HEK293 (cell line): ENCODE measurements around the gene BRIX1.

Experiments
- CTCF ChIA-PET: fragments of 350-600 bp; formaldehyde crosslinking; extraction: SDS; loops from one replicate; lab custom pipeline; 2021; ENCODE audit warnings: antibody characterized with exemption; lab: Yijun Ruan, JAX
- POLR2A ChIA-PET: fragments of 300-600 bp; formaldehyde crosslinking; extraction: SDS; loops from one replicate; lab custom pipeline; 2020; ENCODE audit warnings: antibody characterized with exemption, inconsistent platforms; lab: Yijun Ruan, JAX
- H3K27ac ChIP-seq: fragments of 200-500 bp; sonication (Bioruptor generic); 2 replicates; pipeline ENCODE4 v1.5.1; 2014; ENCODE audit warnings: low read depth, low read length, control low read depth, inconsistent platforms; ENCODE audit errors: extremely low read depth
- H3K36me3 ChIP-seq, 2 experiments: fragments of 200-500 bp in 1 of 2; sonication (Bioruptor generic) in 1 of 2; 1 replicate in 1 of 2; 2 replicates in 1 of 2; pipeline ENCODE4 v1.5.1; 2014 to 2017; ENCODE audit warnings: inconsistent platforms in 2 of 2, low read length in 2 of 2; ENCODE audit not compliant: control insufficient read depth in 2 of 2, insufficient read depth in 1 of 2
- H3K4me1 ChIP-seq: fragments of 200-500 bp; sonication (Bioruptor generic); 2 replicates; pipeline ENCODE4 v1.5.1; 2014; ENCODE audit warnings: mild to moderate bottlenecking, low read length, inconsistent platforms; ENCODE audit not compliant: control insufficient read depth, insufficient read depth
- H3K4me3 ChIP-seq: 2 replicates; pipeline ENCODE4 v1.5.1; 2011; ENCODE audit warnings: low read depth, mild to moderate bottlenecking, control low read depth, low read length, moderate library complexity
- H3K9me3 ChIP-seq: fragments of 200-500 bp; sonication (Bioruptor generic); 2 replicates; pipeline ENCODE4 v1.5.1; 2014; ENCODE audit warnings: low read depth, low read length, inconsistent platforms; ENCODE audit not compliant: control insufficient read depth, insufficient read depth
- HOXC10 ChIP-seq: sonication (generic); formaldehyde crosslinking; IDR thresholded peaks from 2 replicates; pipeline ENCODE4 v1.8.1; 2023; ENCODE audit warnings: mild to moderate bottlenecking, missing genetic modification reagents
- TRIM28 ChIP-seq: IDR thresholded peaks from 2 replicates; pipeline ENCODE4 v1.6.1; 2011; ENCODE audit warnings: low read length, control low read depth, borderline replicate concordance
- YY2 ChIP-seq: fragments of 450-650 bp; formaldehyde crosslinking; IDR thresholded peaks from 2 replicates; pipeline ENCODE4 v1.5.1; 2016; ENCODE audit warnings: missing biosample characterization, missing genetic modification characterization
- ZBTB17 ChIP-seq: fragments of 450-650 bp; formaldehyde crosslinking; IDR thresholded peaks from 2 replicates; pipeline ENCODE4 v1.5.1; 2016; ENCODE audit warnings: missing biosample characterization, missing genetic modification characterization
- ZNF133 ChIP-seq: fragments of 450-650 bp; formaldehyde crosslinking; IDR thresholded peaks from 2 replicates; pipeline ENCODE4 v1.5.1; 2016; ENCODE audit warnings: missing biosample characterization, missing genetic modification characterization
- ZNF148 ChIP-seq: fragments of 450-650 bp; formaldehyde crosslinking; IDR thresholded peaks from 2 replicates; pipeline ENCODE4 v1.5.0; 2017; ENCODE audit warnings: missing biosample characterization, missing genetic modification characterization, borderline replicate concordance
- ZNF223 ChIP-seq: fragments of 450-650 bp; formaldehyde crosslinking; IDR thresholded peaks from 2 replicates; pipeline ENCODE4 v1.5.1; 2016; ENCODE audit warnings: missing biosample characterization, missing genetic modification characterization
- ZNF558 ChIP-seq: fragments of 450-650 bp; formaldehyde crosslinking; IDR thresholded peaks from 2 replicates; pipeline ENCODE4 v1.5.1; 2016; ENCODE audit warnings: missing biosample characterization, missing genetic modification characterization
- ZNF561 ChIP-seq: fragments of 450-650 bp; IDR thresholded peaks from 2 replicates; pipeline ENCODE4 v1.5.1; 2018; ENCODE audit warnings: missing biosample characterization, missing genetic modification characterization, borderline replicate concordance
- ZNF624 ChIP-seq: fragments of 450-650 bp; formaldehyde crosslinking; IDR thresholded peaks from 2 replicates; pipeline ENCODE4 v1.5.1; 2017; ENCODE audit warnings: missing biosample characterization, missing genetic modification characterization
- ZNF654 ChIP-seq: fragments of 450-650 bp; formaldehyde crosslinking; IDR thresholded peaks from 2 replicates; pipeline ENCODE4 v1.5.1; 2016; ENCODE audit warnings: low read depth, missing biosample characterization, missing genetic modification characterization
- ZNF830 ChIP-seq: fragments of 450-650 bp; IDR thresholded peaks from 2 replicates; pipeline ENCODE4 v1.5.0; 2018; ENCODE audit warnings: missing biosample characterization, missing genetic modification characterization, low read depth, mild to moderate bottlenecking, moderate library complexity
- ZSCAN23 ChIP-seq: fragments of 450-650 bp; formaldehyde crosslinking; IDR thresholded peaks from 2 replicates; pipeline ENCODE4 v1.5.1; 2016; ENCODE audit warnings: missing biosample characterization, missing genetic modification characterization
- TF ChIP-seq, protein P1 (sequence below): fragments of 450-650 bp; formaldehyde crosslinking; conservative IDR thresholded peaks from 2 replicates; pipeline ENCODE4 v1.5.1; 2016; ENCODE audit warnings: low read depth, missing biosample characterization, missing genetic modification characterization
- TF ChIP-seq, protein P2 (sequence below): fragments of 450-650 bp; formaldehyde crosslinking; conservative IDR thresholded peaks from 2 replicates; pipeline ENCODE4 v1.5.1; 2016; ENCODE audit warnings: low read depth, missing biosample characterization, missing genetic modification characterization
- TF ChIP-seq, protein P3 (sequence below): fragments of 450-650 bp; formaldehyde crosslinking; IDR thresholded peaks from 2 replicates; pipeline ENCODE4 v1.5.1; 2017; ENCODE audit warnings: missing biosample characterization, missing genetic modification characterization
- TF ChIP-seq, protein P4 (sequence below): fragments of 450-650 bp; formaldehyde crosslinking; IDR thresholded peaks from 2 replicates; pipeline ENCODE4 v1.5.1; 2016; ENCODE audit warnings: missing biosample characterization, missing genetic modification characterization
- TF ChIP-seq, protein P5 (sequence below): fragments of 450-650 bp; formaldehyde crosslinking; IDR thresholded peaks from 2 replicates; pipeline ENCODE4 v1.5.1; 2017; ENCODE audit warnings: missing biosample characterization, missing genetic modification characterization

The BRIX1 gene

GRCh38 chr5:34932947-34933346 lies 17.4 kb downstream of the BRIX1 start:
- ChIA-PET POLR2A (interaction anchor here (0.7 to 2.4 kb wide), 2 partner anchors 10 to 18 kb away, joined by 3 to 11 read pairs; partner anchors contain the start of genes BRIX1 and RAD1), CTCF (no interaction called here)
- no peak overlapping the region for H3K27ac ChIP-seq
- H3K36me3 ChIP-seq, result peaks cover 34 to 49% of the 10 kb centered on the region in 2 experiments
- H3K4me1 ChIP-seq, result peaks cover 12% of the 10 kb centered on the region; the same call in 1 of the 2 replicates
- TF ChIP-seq ZNF654 (no peak), ZNF561 (tag by site-specific recombination) (no peak), HOXC10 (CRISPR knock-in tag) (no peak), ZNF133 (no peak), ZBTB17 (tag by site-specific recombination) (no peak), ZNF830 (tag by site-specific recombination) (no peak), ZNF624 (tag by site-specific recombination) (no peak), ZSCAN23 (tag by site-specific recombination) (no peak), YY2 (tag by site-specific recombination) (no peak), ZNF148 (tag by site-specific recombination) (no peak)
- TF ChIP-seq, protein P1, sequence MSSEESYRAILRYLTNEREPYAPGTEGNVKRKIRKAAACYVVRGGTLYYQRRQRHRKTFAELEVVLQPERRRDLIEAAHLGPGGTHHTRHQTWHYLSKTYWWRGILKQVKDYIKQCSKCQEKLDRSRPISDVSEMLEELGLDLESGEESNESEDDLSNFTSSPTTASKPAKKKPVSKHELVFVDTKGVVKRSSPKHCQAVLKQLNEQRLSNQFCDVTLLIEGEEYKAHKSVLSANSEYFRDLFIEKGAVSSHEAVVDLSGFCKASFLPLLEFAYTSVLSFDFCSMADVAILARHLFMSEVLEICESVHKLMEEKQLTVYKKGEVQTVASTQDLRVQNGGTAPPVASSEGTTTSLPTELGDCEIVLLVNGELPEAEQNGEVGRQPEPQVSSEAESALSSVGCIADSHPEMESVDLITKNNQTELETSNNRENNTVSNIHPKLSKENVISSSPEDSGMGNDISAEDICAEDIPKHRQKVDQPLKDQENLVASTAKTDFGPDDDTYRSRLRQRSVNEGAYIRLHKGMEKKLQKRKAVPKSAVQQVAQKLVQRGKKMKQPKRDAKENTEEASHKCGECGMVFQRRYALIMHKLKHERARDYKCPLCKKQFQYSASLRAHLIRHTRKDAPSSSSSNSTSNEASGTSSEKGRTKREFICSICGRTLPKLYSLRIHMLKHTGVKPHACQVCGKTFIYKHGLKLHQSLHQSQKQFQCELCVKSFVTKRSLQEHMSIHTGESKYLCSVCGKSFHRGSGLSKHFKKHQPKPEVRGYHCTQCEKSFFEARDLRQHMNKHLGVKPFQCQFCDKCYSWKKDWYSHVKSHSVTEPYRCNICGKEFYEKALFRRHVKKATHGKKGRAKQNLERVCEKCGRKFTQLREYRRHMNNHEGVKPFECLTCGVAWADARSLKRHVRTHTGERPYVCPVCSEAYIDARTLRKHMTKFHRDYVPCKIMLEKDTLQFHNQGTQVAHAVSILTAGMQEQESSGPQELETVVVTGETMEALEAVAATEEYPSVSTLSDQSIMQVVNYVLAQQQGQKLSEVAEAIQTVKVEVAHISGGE (tag by site-specific recombination), result no peak
- TF ChIP-seq, protein P2, sequence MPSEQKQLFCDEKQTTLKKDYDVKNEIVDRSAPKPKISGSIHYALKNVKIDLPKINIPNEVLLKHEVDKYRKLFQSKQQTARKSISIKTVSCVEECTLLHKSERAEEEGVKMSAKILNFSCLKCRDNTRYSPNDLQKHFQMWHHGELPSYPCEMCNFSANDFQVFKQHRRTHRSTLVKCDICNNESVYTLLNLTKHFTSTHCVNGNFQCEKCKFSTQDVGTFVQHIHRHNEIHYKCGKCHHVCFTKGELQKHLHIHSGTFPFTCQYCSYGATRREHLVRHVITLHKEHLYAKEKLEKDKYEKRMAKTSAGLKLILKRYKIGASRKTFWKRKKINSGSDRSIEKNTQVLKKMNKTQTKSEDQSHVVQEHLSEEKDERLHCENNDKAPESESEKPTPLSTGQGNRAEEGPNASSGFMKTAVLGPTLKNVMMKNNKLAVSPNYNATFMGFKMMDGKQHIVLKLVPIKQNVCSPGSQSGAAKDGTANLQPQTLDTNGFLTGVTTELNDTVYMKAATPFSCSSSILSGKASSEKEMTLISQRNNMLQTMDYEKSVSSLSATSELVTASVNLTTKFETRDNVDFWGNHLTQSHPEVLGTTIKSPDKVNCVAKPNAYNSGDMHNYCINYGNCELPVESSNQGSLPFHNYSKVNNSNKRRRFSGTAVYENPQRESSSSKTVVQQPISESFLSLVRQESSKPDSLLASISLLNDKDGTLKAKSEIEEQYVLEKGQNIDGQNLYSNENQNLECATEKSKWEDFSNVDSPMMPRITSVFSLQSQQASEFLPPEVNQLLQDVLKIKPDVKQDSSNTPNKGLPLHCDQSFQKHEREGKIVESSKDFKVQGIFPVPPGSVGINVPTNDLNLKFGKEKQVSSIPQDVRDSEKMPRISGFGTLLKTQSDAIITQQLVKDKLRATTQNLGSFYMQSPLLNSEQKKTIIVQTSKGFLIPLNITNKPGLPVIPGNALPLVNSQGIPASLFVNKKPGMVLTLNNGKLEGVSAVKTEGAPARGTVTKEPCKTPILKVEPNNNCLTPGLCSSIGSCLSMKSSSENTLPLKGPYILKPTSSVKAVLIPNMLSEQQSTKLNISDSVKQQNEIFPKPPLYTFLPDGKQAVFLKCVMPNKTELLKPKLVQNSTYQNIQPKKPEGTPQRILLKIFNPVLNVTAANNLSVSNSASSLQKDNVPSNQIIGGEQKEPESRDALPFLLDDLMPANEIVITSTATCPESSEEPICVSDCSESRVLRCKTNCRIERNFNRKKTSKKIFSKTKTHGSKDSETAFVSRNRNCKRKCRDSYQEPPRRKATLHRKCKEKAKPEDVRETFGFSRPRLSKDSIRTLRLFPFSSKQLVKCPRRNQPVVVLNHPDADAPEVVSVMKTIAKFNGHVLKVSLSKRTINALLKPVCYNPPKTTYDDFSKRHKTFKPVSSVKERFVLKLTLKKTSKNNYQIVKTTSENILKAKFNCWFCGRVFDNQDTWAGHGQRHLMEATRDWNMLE (tag by site-specific recombination), result no peak
- no peak overlapping the region for H3K4me3 ChIP-seq
- no peaks in the 10 kb centered on the region for H3K9me3 ChIP-seq

- ChIA-PET CTCF (interaction anchor here (1.3 to 3.9 kb wide), 2 partner anchors 8 to 15 kb away, joined by 3 to 19 read pairs; no protein-coding TSS in a partner anchor), POLR2A (interaction anchor here (1.3 to 3.0 kb wide), 2 partner anchors 12 to 27 kb away, joined by 5 to 11 read pairs; partner anchors contain the start of genes BRIX1, DNAJC21 and RAD1)
- no peaks in the 10 kb centered on the region; the same call in 1 of the 2 replicates for H3K9me3 ChIP-seq
- H3K27ac ChIP-seq, result no peak overlapping the region
- peaks cover 90 to 94% of the 10 kb centered on the region in 2 experiments for H3K36me3 ChIP-seq
- no peak overlapping the region for H3K4me3 ChIP-seq
- no peaks in the 10 kb centered on the region for H3K4me1 ChIP-seq
- TF ChIP-seq ZNF223 (tag by site-specific recombination), result no peak
- TF ChIP-seq ZNF558 (tag by site-specific recombination), result no peak
- TF ChIP-seq, protein P3, sequence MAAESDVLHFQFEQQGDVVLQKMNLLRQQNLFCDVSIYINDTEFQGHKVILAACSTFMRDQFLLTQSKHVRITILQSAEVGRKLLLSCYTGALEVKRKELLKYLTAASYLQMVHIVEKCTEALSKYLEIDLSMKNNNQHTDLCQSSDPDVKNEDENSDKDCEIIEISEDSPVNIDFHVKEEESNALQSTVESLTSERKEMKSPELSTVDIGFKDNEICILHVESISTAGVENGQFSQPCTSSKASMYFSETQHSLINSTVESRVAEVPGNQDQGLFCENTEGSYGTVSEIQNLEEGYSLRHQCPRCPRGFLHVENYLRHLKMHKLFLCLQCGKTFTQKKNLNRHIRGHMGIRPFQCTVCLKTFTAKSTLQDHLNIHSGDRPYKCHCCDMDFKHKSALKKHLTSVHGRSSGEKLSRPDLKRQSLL (tag by site-specific recombination), result no peak
- TF ChIP-seq, protein P4, sequence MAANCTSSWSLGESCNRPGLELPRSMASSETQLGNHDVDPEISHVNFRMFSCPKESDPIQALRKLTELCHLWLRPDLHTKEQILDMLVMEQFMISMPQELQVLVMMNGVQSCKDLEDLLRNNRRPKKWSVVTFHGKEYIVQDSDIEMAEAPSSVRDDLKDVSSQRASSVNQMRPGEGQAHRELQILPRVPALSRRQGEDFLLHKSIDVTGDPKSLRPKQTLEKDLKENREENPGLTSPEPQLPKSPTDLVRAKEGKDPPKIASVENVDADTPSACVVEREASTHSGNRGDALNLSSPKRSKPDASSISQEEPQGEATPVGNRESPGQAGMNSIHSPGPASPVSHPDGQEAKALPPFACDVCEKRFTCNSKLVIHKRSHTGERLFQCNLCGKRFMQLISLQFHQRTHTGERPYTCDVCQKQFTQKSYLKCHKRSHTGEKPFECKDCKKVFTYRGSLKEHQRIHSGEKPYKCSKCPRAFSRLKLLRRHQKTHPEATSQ (tag by site-specific recombination), result no peak
- no peak for TF ChIP-seq TRIM28
- TF ChIP-seq, protein P5, sequence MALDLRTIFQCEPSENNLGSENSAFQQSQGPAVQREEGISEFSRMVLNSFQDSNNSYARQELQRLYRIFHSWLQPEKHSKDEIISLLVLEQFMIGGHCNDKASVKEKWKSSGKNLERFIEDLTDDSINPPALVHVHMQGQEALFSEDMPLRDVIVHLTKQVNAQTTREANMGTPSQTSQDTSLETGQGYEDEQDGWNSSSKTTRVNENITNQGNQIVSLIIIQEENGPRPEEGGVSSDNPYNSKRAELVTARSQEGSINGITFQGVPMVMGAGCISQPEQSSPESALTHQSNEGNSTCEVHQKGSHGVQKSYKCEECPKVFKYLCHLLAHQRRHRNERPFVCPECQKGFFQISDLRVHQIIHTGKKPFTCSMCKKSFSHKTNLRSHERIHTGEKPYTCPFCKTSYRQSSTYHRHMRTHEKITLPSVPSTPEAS (tag by site-specific recombination), result no peak
These were observed 26.4 kb downstream of the BRIX1 start for GRCh38 chr5:34941936-34942335.
